Measurements from ENCODE around the gene WRNIP1. TPM values are rescaled to one million over a fixed set of nuclear protein-coding genes. Genes with fewer than 3 reads are reported as not detected.

The WRNIP1 gene
- total RNA-seq, 2 donors from 2014 or later = 49.9 to 53.7 TPM

GRCh38 chr6:2794171-2794730 lies 29.1 kb downstream of the WRNIP1 start:
- Histone ChIP-seq H3K27ac (no peak overlapping the region), H3K9ac (ENCODE audit: low read depth in 2 of 2, low read length in 2 of 2) (no peak overlapping the region), H3K36me3 (no peaks in the 10 kb centered on the region), H3K27me3 (no peaks in the 10 kb centered on the region), H3K4me1 (no peaks in the 10 kb centered on the region), H3K9me3 (no peaks in the 10 kb centered on the region), H3K4me3 (no peak overlapping the region)
- no peak for DNase-seq
- intact Hi-C loops (cut with DNase I) = loop anchor here (5.0 kb wide), 2 partner anchors 48 to 118 kb away; partner anchors contain the start of gene SERPINB1
- TF ChIP-seq CTCF (IDR thresholded peaks at IDR 0.05) = no peak

- H3K27ac ChIP-seq = no peak overlapping the region
Measured at GRCh38 chr6:2795162-2795561, 30.0 kb downstream of the WRNIP1 start.

DNA sequence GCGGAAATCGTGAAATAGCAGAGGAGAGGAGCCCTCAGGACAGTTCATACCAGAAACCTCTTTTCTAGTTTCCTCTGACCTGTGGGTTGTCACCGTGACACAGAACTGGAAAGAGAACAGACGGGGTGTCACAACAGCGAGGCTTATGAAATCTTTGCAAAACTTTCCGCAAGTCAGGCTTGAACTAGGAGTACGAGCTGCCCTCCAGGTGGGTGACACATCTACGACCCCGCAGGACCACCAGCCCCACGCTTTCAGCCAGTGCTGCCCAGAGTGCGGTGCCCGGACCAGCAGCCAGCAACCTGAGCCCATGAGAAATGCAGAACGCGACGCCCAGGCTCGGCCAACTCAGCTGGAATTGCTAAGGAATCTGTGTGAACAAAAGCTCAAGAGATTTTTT lies 30.8 kb downstream of the WRNIP1 start:
- DNase-seq = no peak
- no peaks in the 10 kb centered on the region for H3K36me3 ChIP-seq
- TF ChIP-seq CTCF (IDR thresholded peaks at IDR 0.05) = no peak
- intact Hi-C loops (cut with DNase I) = no loop called here
- no peaks in the 10 kb centered on the region for H3K4me1 ChIP-seq
- no peak overlapping the region for H3K27ac ChIP-seq
- no peak overlapping the region for H3K9ac ChIP-seq (ENCODE audit: low read depth in 2 of 2, low read length in 2 of 2)
- no peaks in the 10 kb centered on the region for H3K9me3 ChIP-seq
- no peaks in the 10 kb centered on the region for H3K27me3 ChIP-seq
- no peak overlapping the region for H3K4me3 ChIP-seq

More at GRCh38 chr6:2795162-2795561, 30.0 kb downstream of the WRNIP1 start:
- Histone ChIP-seq H3K4me1 (no peaks in the 10 kb centered on the region), H3K9me3 (no peaks in the 10 kb centered on the region), H3K36me3 (no peaks in the 10 kb centered on the region), H3K27me3 (no peaks in the 10 kb centered on the region), H3K9ac (ENCODE audit: low read depth in 2 of 2, low read length in 2 of 2) (no peak overlapping the region), H3K4me3 (no peak overlapping the region)
- TF ChIP-seq CTCF (IDR thresholded peaks at IDR 0.05) = no peak
- no peak for DNase-seq
- intact Hi-C loops (cut with DNase I) = no loop called here

DNA sequence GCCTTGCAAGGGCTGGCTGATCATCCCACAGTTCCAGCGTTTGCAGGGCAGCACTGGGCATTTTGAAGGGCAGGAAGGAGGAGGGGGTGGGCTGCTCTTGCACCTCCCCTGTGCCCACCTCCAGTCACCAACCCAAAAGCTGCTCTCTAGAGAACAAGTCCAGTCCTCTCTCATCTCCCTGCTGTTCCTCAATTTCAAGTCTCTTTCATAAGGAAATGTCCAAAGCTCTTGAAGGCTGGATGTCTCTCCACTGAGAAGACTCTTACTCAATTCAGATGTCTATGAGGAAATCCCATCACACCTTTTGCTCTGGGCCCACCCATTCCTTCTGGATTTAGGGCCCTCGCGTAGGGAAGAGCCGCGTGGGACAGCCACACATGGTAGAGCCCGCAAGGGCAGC lies 31.7 kb downstream of the WRNIP1 start:
- Histone ChIP-seq H3K4me3 (no peak overlapping the region), H3K4me1 (no peaks in the 10 kb centered on the region), H3K27ac (no peak overlapping the region), H3K9me3 (no peaks in the 10 kb centered on the region), H3K9ac (ENCODE audit: low read depth in 2 of 2, low read length in 2 of 2) (no peak overlapping the region), H3K27me3 (no peaks in the 10 kb centered on the region), H3K36me3 (no peaks in the 10 kb centered on the region)
- DNase-seq = no peak
- no peak for TF ChIP-seq CTCF (IDR thresholded peaks at IDR 0.05)
- intact Hi-C loops (cut with DNase I) = no loop called here

GRCh38 chr6:2797564-2798031 lies 32.4 kb downstream of the WRNIP1 start:
- no peak for DNase-seq
- no peak overlapping the region for H3K27ac ChIP-seq
- no peaks in the 10 kb centered on the region for H3K36me3 ChIP-seq
- intact Hi-C loops (cut with DNase I) = no loop called here
- H3K4me3 ChIP-seq = no peak overlapping the region
- no peaks in the 10 kb centered on the region for H3K4me1 ChIP-seq
- H3K27me3 ChIP-seq = no peaks in the 10 kb centered on the region
- no peaks in the 10 kb centered on the region for H3K9me3 ChIP-seq
- no peak overlapping the region for H3K9ac ChIP-seq (ENCODE audit: low read depth in 2 of 2, low read length in 2 of 2)
- no peak for TF ChIP-seq CTCF (IDR thresholded peaks at IDR 0.05)
